CD14-positive monocyte (primary cell): Measurements from ENCODE around the gene LYSMD4. TPM values are rescaled to one million over a fixed set of nuclear protein-coding genes. Genes with fewer than 3 reads are reported as not detected.
A peak's percentile ranks its signal among the peaks of the same experiment; 100 is the strongest.

ENCODE experiments used
- DNase-seq, 3 donors: peaks; one replicate each; pipeline ENCODE4 v3.0.0-alpha.2; 2011 to 2022
- H2AFZ ChIP-seq: 2 replicates; pipeline ENCODE4 v1.6.0; 2012; ENCODE audit warnings: mild to moderate bottlenecking, low read depth, low read length, inconsistent platforms; ENCODE audit not compliant: insufficient read depth, poor library complexity, severe bottlenecking
- H3K27ac ChIP-seq, 2 donors: 1 replicate in 1 of 2; 2 replicates in 1 of 2; pipeline ENCODE4 v1.5.1; 2012 to 2013; ENCODE audit warnings: low read length in 2 of 2, control low read depth in 1 of 2, inconsistent platforms in 1 of 2, low read depth in 1 of 2, mild to moderate bottlenecking in 1 of 2
- H3K27me3 ChIP-seq, 2 donors: one replicate each; pipeline versions ENCODE4 v1.6.0 to v1.6.1; 2011 to 2013; ENCODE audit warnings: low read length in 2 of 2; ENCODE audit not compliant: control insufficient read depth in 2 of 2, insufficient read depth in 2 of 2
- H3K36me3 ChIP-seq, 2 donors: replicated peaks in 1 of 2; 1 replicate in 1 of 2; 2 replicates in 1 of 2; pipeline versions ENCODE4 v1.5.1 to v1.6.1; 2012 to 2013; ENCODE audit warnings: low read length in 2 of 2, control low read depth in 1 of 2, inconsistent platforms in 1 of 2, mild to moderate bottlenecking in 1 of 2; ENCODE audit not compliant: insufficient read depth in 2 of 2, control insufficient read depth in 1 of 2
- H3K4me1 ChIP-seq, 2 donors: 1 replicate in 1 of 2; 2 replicates in 1 of 2; pipeline versions ENCODE4 v1.5.1 to v1.6.1; 2012 to 2013; ENCODE audit warnings: low read length in 2 of 2, control low read depth in 1 of 2, inconsistent platforms in 1 of 2, mild to moderate bottlenecking in 1 of 2, moderate library complexity in 1 of 2; ENCODE audit not compliant: insufficient read depth in 2 of 2, control insufficient read depth in 1 of 2
- H3K4me2 ChIP-seq: replicated peaks from 2 replicates; pipeline ENCODE3; 2012; ENCODE audit warnings: low read length, moderate library complexity, mild to moderate bottlenecking; ENCODE audit not compliant: poor library complexity, severe bottlenecking; ENCODE audit errors: extremely low read depth
- H3K4me3 ChIP-seq, 3 experiments: fragments of 200-600 bp in 1 of 3; sonication (generic) in 1 of 3; replicated peaks in 1 of 3; 1 replicate in 2 of 3; 2 replicates in 1 of 3; pipeline ENCODE4 v1.5.1; 2011 to 2013; ENCODE audit warnings: low read length in 3 of 3, mild to moderate bottlenecking in 3 of 3, control low read depth in 2 of 3, low read depth in 2 of 3, inconsistent platforms in 1 of 3, moderate library complexity in 1 of 3
- H3K79me2 ChIP-seq: 2 replicates; pipeline ENCODE4 v1.6.0; 2012; ENCODE audit warnings: mild to moderate bottlenecking, control low read depth, inconsistent platforms, low read length, moderate library complexity; ENCODE audit not compliant: insufficient read depth
- H3K9ac ChIP-seq: 2 replicates; pipeline ENCODE4 v1.6.0; 2017; ENCODE audit warnings: low read length, mild to moderate bottlenecking; ENCODE audit not compliant: insufficient read depth, poor library complexity, severe bottlenecking
- H3K9me3 ChIP-seq, 2 donors: replicated peaks in 1 of 2; 1 replicate in 1 of 2; 2 replicates in 1 of 2; pipeline versions ENCODE4 v1.5.1 to v1.6.1; 2012 to 2013; ENCODE audit warnings: low read length in 2 of 2, control low read depth in 1 of 2; ENCODE audit not compliant: control insufficient read depth in 1 of 2, insufficient read depth in 1 of 2
- H4K20me1 ChIP-seq: 2 replicates; pipeline ENCODE4 v1.6.0; 2012; ENCODE audit warnings: mild to moderate bottlenecking, low read length, control low read depth, moderate library complexity; ENCODE audit not compliant: insufficient read depth
- H3K27ac Mint-ChIP-seq, 7 donors: one replicate each; pipeline ENCODE4 v1.8.0; 2020; ENCODE audit warnings: mild to moderate bottlenecking in 7 of 7, mixed read lengths in 7 of 7, moderate library complexity in 6 of 7, inconsistent platforms in 2 of 7
- H3K27me3 Mint-ChIP-seq, 3 donors: one replicate each; pipeline ENCODE4 v1.8.0; 2021 to 2022; ENCODE audit warnings: low read depth in 3 of 3, mild to moderate bottlenecking in 3 of 3, mixed read lengths in 3 of 3, moderate library complexity in 3 of 3, inconsistent platforms in 1 of 3
- H3K36me3 Mint-ChIP-seq, 2 donors: one replicate each; pipeline ENCODE4 v1.8.0; 2020; ENCODE audit warnings: mixed read lengths in 2 of 2, inconsistent platforms in 1 of 2, mild to moderate bottlenecking in 1 of 2
- H3K4me1 Mint-ChIP-seq: one replicate; pipeline ENCODE4 v1.8.0; 2020; ENCODE audit warnings: mild to moderate bottlenecking, mixed read lengths
- H3K4me3 Mint-ChIP-seq, 2 donors: one replicate each; pipeline ENCODE4 v1.8.0; 2020; ENCODE audit warnings: mild to moderate bottlenecking in 2 of 2, mixed read lengths in 2 of 2, moderate library complexity in 1 of 2
- H3K9me3 Mint-ChIP-seq, 7 donors: one replicate each; pipeline ENCODE4 v1.8.0; 2020 to 2022; ENCODE audit warnings: mixed read lengths in 7 of 7, mild to moderate bottlenecking in 6 of 7, moderate library complexity in 6 of 7, inconsistent platforms in 2 of 7
- CTCF ChIP-seq: fragments of 200-600 bp; IDR thresholded peaks from one replicate; pipeline ENCODE4 v1.8.0; 2022; ENCODE audit warnings: antibody characterized with exemption, mild to moderate bottlenecking
- WGBS: methylation state at CpG from one replicate; pipeline ENCODE4 v1.1.5; 2013; ENCODE audit warnings: missing lambda C conversion rate; ENCODE audit not compliant: insufficient coverage; 5-methylcytosine and 5-hydroxymethylcytosine counted together
- intact Hi-C, 2 donors: fragments of 100-400 bp; cut with micrococcal nuclease; formaldehyde crosslinking; loops; one replicate each; pipeline versions ENCODE4 v1.15.0 to v1.15.1; 2023
- polyA plus RNA-seq, 3 donors: library from polyadenylated mRNA; depleted of rRNA in 1 of 3; unstranded in 2 of 3; stranded (reverse) in 1 of 3; fragments of 300-500 nt in 2 of 3; fragments of >200 nt in 1 of 3; fragmentation: Illumina TruSeq in 2 of 3; gene quantifications; 1 replicate in 2 of 3; 2 replicates in 1 of 3; pipeline ENCODE4 v1.2.3, GENCODE V29; 2012 to 2021

LYSMD4 gene
- polyA plus RNA-seq, 3 donors = 1.1 to 4.7 (median 2.5) TPM

- H3K79me2 ChIP-seq = no peaks in the 10 kb centered on the region
- H4K20me1 ChIP-seq = no peaks in the 10 kb centered on the region
- H3K9me3 ChIP-seq = peaks cover 0 to 6% of the 10 kb centered on the region in 2 donors
- H3K4me1 ChIP-seq = no peaks in the 10 kb centered on the region
- intact Hi-C loops = no loop called here
- no peak overlapping the region for H3K27ac ChIP-seq
- no peak for DNase-seq
- H2AFZ ChIP-seq = no peak overlapping the region
- H3K4me3 ChIP-seq = no peak overlapping the region
- no peaks in the 10 kb centered on the region for H3K27me3 ChIP-seq
- no peak for TF ChIP-seq CTCF
- Mint-ChIP-seq H3K4me3 (no peak overlapping the region), H3K4me1 (peaks cover 20% of the 10 kb centered on the region), H3K27me3 (peaks cover 3 to 9% (median 4%) of the 10 kb centered on the region in 3 donors), H3K27ac (no peak overlapping the region), H3K36me3 (peaks cover 7 to 14% of the 10 kb centered on the region in 2 donors), H3K9me3 (peaks cover 0 to 11% (median 6%) of the 10 kb centered on the region in 7 donors)
- H3K4me2 ChIP-seq = no peak overlapping the region
- H3K9ac ChIP-seq = no peak overlapping the region
- WGBS = 90% methylated on average over 2 of the region's 4 CpGs
- H3K36me3 ChIP-seq = peaks cover 0 to 7% of the 10 kb centered on the region in 2 donors
Measured at GRCh38 chr15:99721896-99722295, 11.3 kb downstream of the LYSMD4 start.

DNA sequence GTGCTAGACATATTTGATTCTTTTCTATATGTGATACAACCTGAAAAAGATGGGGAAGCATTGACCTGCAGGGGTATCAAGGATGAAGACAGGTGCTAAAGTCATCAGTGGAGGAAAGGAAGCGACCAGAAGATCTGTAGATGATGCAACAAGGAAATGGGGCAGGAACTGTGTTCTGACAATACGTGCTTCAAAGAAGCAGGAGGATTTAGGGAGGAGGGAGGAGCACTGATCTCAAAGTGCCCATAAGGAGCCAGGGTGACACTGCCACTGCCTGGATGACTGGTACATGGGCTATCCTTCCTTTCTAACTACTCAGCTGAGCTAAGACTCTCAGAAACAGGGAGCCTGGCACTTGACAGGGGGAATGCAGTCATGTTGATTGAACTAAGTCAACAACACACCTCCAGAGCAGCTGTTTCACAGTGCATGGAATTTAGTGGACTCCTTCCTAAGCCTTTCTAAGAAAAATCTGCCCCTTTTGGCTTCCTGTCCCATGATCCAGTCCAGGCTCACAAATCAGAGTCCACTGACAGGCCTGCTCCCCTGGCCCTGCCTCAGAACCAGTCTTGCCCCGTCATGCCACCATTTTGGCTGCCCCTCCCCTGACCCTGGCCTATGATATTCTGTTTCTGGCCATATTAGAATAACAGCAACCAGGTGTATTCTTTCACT, 12.0 kb downstream of the LYSMD4 start:
- WGBS = 33% methylated on average over 3 of the region's 3 CpGs
- intact Hi-C loops = no loop called here
- H3K9me3 Mint-ChIP-seq = peaks cover 0 to 11% (median 6%) of the 10 kb centered on the region in 7 donors
- Histone ChIP-seq H3K4me3 (no peak overlapping the region), H3K27me3 (no peaks in the 10 kb centered on the region), H3K4me1 (no peaks in the 10 kb centered on the region), H3K9ac (no peak overlapping the region), H3K36me3 (peaks cover 4 to 14% of the 10 kb centered on the region in 2 donors), H3K9me3 (peaks cover 0 to 6% of the 10 kb centered on the region in 2 donors), H3K79me2 (no peaks in the 10 kb centered on the region), H3K4me2 (no peak overlapping the region), H2AFZ (no peak overlapping the region), H3K27ac (no peak overlapping the region), H4K20me1 (peaks cover 6% of the 10 kb centered on the region)
- TF ChIP-seq CTCF = no peak
- H3K27me3 Mint-ChIP-seq = peaks cover 3 to 9% (median 4%) of the 10 kb centered on the region in 3 donors
- peaks cover 20% of the 10 kb centered on the region for H3K4me1 Mint-ChIP-seq
- peak overlapping the region in 1 of 7 donors; percentile 58 for H3K27ac Mint-ChIP-seq
- no peak overlapping the region for H3K4me3 Mint-ChIP-seq
- no peak for DNase-seq
- peaks cover 11 to 19% of the 10 kb centered on the region in 2 donors for H3K36me3 Mint-ChIP-seq
